BJ (cell line): ENCODE results near the gene NECTIN1. TPM values are rescaled to one million over a fixed set of nuclear protein-coding genes. Genes with fewer than 3 reads are reported as not detected.

ENCODE experiments used
- CTCF ChIA-PET: fragments of 350-600 bp; formaldehyde crosslinking; extraction: SDS; loops from one replicate; lab custom pipeline; 2021; ENCODE audit warnings: antibody characterized with exemption, inconsistent platforms; lab: Yijun Ruan, JAX
- POLR2A ChIA-PET: fragments of 300-600 bp; sonication (Branson Sonifier 250); formaldehyde crosslinking; extraction: SDS; loops from one replicate; lab custom pipeline; 2021; ENCODE audit warnings: antibody characterized with exemption; lab: Charles Lee
- DNase-seq: peaks from one replicate; pipeline ENCODE4 v3.0.0-alpha.2; 2011; ENCODE audit warnings: low read depth
- H3K27me3 ChIP-seq: 2 replicates; pipeline ENCODE4 v1.6.0; 2011; ENCODE audit warnings: low read length; ENCODE audit not compliant: control insufficient read depth, insufficient read depth
- H3K36me3 ChIP-seq: 2 replicates; pipeline ENCODE4 v1.5.1; 2011; ENCODE audit warnings: low read length; ENCODE audit not compliant: control insufficient read depth, insufficient read depth
- H3K4me3 ChIP-seq: 2 replicates; pipeline ENCODE4 v1.5.1; 2011; ENCODE audit warnings: low read depth, mild to moderate bottlenecking, control low read depth, low read length
- polyA plus RNA-seq: library from polyadenylated mRNA; depleted of rRNA; stranded (reverse); fragments of >200 nt; gene quantifications from 2 replicates; pipeline ENCODE4 v1.2.3, GENCODE V29; 2011
- TF ChIP-seq, protein P1 (sequence below): IDR thresholded peaks from 2 replicates; pipeline ENCODE4 v1.5.1; 2011; ENCODE audit warnings: low read depth, mild to moderate bottlenecking, control low read depth, inconsistent platforms, low read length, moderate library complexity; ENCODE audit not compliant: insufficient read depth

NECTIN1 gene
- polyA plus RNA-seq, 1 experiment = 3.0 TPM

DNA sequence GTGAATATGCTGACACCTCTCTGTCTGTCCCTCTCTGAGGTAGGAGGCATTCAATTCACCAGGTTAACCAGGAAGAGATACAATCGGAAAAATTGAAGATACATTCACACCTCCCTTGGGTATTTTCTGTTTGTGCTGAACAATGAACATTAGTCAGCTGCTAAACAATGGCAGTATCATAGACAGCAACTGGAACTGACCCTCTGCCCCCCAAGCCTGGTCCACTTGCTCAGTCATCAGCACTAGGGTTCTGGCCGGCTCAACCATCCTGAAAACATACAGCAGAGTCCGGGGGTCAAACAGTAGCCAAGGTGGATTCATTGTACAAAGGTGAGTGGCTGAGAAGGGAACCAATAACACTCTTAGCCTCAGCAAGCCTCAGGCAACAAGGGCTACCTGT is 4.0 kb downstream of the NECTIN1 start:
- TF ChIP-seq, protein P1, sequence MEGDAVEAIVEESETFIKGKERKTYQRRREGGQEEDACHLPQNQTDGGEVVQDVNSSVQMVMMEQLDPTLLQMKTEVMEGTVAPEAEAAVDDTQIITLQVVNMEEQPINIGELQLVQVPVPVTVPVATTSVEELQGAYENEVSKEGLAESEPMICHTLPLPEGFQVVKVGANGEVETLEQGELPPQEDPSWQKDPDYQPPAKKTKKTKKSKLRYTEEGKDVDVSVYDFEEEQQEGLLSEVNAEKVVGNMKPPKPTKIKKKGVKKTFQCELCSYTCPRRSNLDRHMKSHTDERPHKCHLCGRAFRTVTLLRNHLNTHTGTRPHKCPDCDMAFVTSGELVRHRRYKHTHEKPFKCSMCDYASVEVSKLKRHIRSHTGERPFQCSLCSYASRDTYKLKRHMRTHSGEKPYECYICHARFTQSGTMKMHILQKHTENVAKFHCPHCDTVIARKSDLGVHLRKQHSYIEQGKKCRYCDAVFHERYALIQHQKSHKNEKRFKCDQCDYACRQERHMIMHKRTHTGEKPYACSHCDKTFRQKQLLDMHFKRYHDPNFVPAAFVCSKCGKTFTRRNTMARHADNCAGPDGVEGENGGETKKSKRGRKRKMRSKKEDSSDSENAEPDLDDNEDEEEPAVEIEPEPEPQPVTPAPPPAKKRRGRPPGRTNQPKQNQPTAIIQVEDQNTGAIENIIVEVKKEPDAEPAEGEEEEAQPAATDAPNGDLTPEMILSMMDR = no peak
- no peaks in the 10 kb centered on the region for H3K27me3 ChIP-seq
- POLR2A ChIA-PET = no interaction called here
- no peak overlapping the region for H3K4me3 ChIP-seq
- CTCF ChIA-PET = interaction anchor here (0.6 to 1.0 kb wide), 2 partner anchors 245 to 383 kb away, joined by 3 to 4 read pairs; no protein-coding TSS in a partner anchor
- DNase-seq = no peak
- H3K36me3 ChIP-seq = no peaks in the 10 kb centered on the region

DNA sequence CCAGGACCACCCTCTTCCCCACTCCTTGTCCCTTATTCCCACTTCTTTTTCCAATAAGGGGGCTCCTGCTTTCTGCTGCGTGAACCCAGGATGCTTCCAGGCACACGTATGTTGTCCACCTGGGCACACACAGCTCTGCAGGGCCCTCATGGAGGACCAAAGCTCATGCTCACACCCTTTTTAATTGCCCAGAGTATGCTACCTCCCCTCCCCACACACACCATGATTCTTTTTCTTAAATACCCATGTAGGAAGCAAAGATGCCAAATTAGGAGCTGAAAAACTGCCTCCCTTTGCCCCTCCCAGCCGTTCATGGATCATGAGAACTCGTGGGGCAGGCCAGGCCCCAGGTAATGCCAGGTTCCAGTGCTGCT is 5.1 kb downstream of the NECTIN1 start:
- CTCF ChIA-PET = no interaction called here
- TF ChIP-seq, protein P1 = no peak
- POLR2A ChIA-PET = no interaction called here

DNA sequence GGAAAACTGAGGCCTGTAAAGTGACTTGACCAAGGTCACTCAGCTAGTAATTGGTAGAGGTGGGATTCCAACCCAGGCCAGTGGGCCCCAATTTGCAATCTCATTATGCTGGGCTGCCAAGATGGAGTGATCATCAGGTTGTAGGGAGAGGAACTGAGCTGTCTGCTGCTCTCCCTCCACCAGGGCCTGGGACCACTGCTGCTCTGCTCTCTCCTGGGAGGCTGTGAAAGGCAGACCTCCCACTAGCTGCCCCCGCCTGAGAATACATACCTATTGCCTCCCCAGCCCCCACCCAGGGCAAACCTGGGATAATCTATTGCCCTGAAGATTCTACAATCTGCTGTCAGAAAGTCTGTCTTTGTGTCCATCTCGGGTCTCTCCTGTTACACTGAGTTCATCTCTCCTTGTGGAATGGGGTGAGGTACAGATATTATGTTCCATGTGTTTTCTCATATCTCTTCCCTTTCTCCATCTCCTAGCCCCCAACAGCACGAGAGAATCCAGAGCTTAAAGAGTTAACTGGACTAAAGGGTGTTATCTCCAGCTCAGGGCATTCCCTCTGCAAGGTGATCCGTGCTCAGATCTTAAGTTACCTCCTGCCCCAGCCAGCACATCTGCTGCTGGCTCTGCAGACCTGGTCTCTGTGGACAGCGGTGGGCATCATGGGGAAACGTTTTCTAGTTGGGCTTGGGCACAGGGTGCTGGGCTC is 5.6 kb downstream of the NECTIN1 start:
- Histone ChIP-seq H3K36me3 (no peaks in the 10 kb centered on the region), H3K4me3 (no peak overlapping the region), H3K27me3 (no peaks in the 10 kb centered on the region)
- no peak for DNase-seq
- TF ChIP-seq, protein P1 = no peak
- CTCF ChIA-PET = no interaction called here
- POLR2A ChIA-PET = no interaction called here

More for the DNA sequence above, 5.1 kb downstream of the NECTIN1 start:
- no peak for DNase-seq
- no peaks in the 10 kb centered on the region for H3K27me3 ChIP-seq
- H3K4me3 ChIP-seq = no peak overlapping the region
- no peaks in the 10 kb centered on the region for H3K36me3 ChIP-seq

DNA sequence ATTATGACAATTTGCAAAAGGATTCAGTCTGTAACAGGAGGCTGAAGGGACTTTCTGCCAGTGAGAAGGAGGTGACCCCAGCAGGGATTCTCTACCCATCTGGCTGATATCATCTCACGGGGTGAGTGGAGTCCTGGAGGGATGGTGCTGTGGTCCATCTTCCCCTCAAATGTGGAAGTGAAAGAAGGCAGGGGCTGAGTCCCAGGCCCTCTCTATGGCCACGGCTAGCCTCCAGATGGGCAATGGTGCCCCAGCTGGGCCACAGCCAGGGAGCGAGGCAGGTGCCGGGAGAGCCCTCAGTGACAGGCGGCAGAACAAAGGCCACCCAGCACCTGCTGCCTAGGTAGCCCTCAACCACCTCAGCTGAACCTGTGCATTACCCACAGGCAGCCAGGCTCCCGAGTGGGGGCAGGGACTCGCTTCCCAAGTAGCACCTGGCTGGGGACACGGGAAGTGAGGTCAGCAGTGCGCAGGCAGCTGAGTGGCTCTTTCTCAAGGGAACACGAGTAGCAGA is 6.7 kb downstream of the NECTIN1 start:
- Histone ChIP-seq H3K4me3 (no peak overlapping the region), H3K36me3 (no peaks in the 10 kb centered on the region), H3K27me3 (no peaks in the 10 kb centered on the region)
- DNase-seq = no peak
- ChIA-PET POLR2A (no interaction called here), CTCF (interaction anchor here (0.9 to 1.7 kb wide), 4 partner anchors 11 to 51 kb away, joined by 3 to 8 read pairs (median 4); no protein-coding TSS in a partner anchor)
- TF ChIP-seq, protein P1 = no peak
